Body of pancreas (tissue), 4 donors: ENCODE results near the gene RARB.

Experiments used
- POLR2A ChIP-seq, 3 donors: fragments of 450-650 bp; IDR thresholded peaks; one replicate each; pipeline ENCODE4 v1.6.1; 2016; ENCODE audit warnings: antibody characterized with exemption in 3 of 3, mild to moderate bottlenecking in 2 of 3
- TF ChIP-seq, protein P1 (sequence below), 7 experiments: fragments of 450-650 bp in 4 of 7; fragments of 200-600 bp in 3 of 7; sonication (generic) in 3 of 7; IDR thresholded peaks; one replicate each; pipeline ENCODE4 v1.5.1; 2016 to 2019; ENCODE audit warnings: antibody characterized with exemption in 7 of 7

DNA sequence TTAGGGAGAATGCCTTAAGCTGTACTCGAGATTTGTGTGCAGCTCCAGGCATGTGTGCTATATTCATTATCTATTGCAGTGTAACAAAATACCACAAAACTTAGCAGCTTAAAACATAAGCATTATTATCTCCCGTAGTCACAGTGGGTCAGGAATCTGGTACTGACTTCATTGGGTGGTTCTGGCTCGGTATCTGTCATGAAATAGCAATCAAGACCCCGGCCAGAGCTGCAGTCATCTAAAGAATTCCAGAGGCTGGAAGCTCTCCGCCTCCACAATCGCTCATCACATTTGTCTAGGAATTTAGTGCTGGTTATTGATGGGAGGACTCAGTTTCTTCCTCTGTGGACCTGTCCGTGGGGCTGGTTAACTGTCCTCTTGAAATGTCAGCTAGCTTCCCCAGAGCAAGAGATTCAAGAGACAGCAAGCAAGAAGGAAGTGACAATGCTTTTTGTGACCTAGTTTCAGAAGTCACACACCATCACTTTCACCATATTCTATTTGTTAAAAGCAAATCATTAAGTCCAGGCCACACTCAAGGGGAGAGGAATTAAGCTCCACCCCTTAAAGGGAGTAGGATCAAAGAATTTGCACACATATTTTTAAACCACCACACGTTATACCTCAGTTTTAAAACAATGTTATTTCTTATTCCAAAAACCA is 160.5 kb downstream of the RARB start:
- TF ChIP-seq, protein P1, sequence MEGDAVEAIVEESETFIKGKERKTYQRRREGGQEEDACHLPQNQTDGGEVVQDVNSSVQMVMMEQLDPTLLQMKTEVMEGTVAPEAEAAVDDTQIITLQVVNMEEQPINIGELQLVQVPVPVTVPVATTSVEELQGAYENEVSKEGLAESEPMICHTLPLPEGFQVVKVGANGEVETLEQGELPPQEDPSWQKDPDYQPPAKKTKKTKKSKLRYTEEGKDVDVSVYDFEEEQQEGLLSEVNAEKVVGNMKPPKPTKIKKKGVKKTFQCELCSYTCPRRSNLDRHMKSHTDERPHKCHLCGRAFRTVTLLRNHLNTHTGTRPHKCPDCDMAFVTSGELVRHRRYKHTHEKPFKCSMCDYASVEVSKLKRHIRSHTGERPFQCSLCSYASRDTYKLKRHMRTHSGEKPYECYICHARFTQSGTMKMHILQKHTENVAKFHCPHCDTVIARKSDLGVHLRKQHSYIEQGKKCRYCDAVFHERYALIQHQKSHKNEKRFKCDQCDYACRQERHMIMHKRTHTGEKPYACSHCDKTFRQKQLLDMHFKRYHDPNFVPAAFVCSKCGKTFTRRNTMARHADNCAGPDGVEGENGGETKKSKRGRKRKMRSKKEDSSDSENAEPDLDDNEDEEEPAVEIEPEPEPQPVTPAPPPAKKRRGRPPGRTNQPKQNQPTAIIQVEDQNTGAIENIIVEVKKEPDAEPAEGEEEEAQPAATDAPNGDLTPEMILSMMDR (IDR thresholded peaks at IDR 0.05) = no peak
- no peak for TF ChIP-seq POLR2A (IDR thresholded peaks at IDR 0.05)
